Ovary (tissue), 9 donors: ENCODE measurements around the gene TNPO3. TPM values are rescaled to one million over a fixed set of nuclear protein-coding genes. Genes with fewer than 3 reads are reported as not detected.

Experiments used
- DNase-seq, 5 donors: peaks; one replicate each; pipeline ENCODE4 v3.0.0-alpha.2; 2019 to 2020
- H3K27ac ChIP-seq, 2 donors: fragments of 200-600 bp; one replicate each; pipeline versions ENCODE4 v1.5.1 to v1.8.0; 2019 to 2022
- H3K27me3 ChIP-seq: fragments of 200-600 bp; one replicate; pipeline ENCODE4 v1.8.0; 2022
- H3K36me3 ChIP-seq: fragments of 200-600 bp; sonication (generic); one replicate; pipeline ENCODE4 v1.5.1; 2019
- H3K4me1 ChIP-seq: one replicate; pipeline ENCODE4 v1.8.1; 2013; ENCODE audit warnings: mild to moderate bottlenecking, moderate library complexity; ENCODE audit not compliant: insufficient read depth
- H3K4me3 ChIP-seq: fragments of 200-600 bp; sonication (generic); one replicate; pipeline ENCODE4 v1.5.1; 2017
- H3K9me3 ChIP-seq, 2 donors: fragments of 200-600 bp in 1 of 2; sonication (generic) in 1 of 2; one replicate each; pipeline versions ENCODE4 v1.5.1 to v1.8.1; 2013 to 2019; ENCODE audit warnings: mild to moderate bottlenecking in 1 of 2, moderate library complexity in 1 of 2
- CTCF ChIP-seq, 3 donors: fragments of 450-650 bp in 2 of 3; fragments of 200-600 bp in 1 of 3; IDR thresholded peaks; one replicate each; pipeline versions ENCODE4 v1.5.1 to v1.8.0; 2016 to 2022; ENCODE audit warnings: antibody characterized with exemption in 3 of 3, mild to moderate bottlenecking in 1 of 3
- EP300 ChIP-seq: sonication (generic); formaldehyde crosslinking; IDR thresholded peaks from one replicate; pipeline ENCODE4 v1.6.1; 2017; ENCODE audit warnings: antibody characterized with exemption
- POLR2A ChIP-seq: fragments of 450-650 bp; IDR thresholded peaks from one replicate; pipeline ENCODE4 v1.6.1; 2017; ENCODE audit warnings: antibody characterized with exemption, mild to moderate bottlenecking, moderate library complexity
- WGBS, 3 donors: extraction: QIAGEN DNeasy Blood & Tissue Kit in 1 of 3; methylation state at CpG; one replicate each; pipeline versions ENCODE4 v1.1.5 to v1.1.7; 2013 to 2017; 5-methylcytosine and 5-hydroxymethylcytosine counted together
- intact Hi-C, 4 donors: fragments of 100-400 bp; cut with DNase I; formaldehyde crosslinking; loops; one replicate each; pipeline versions ENCODE4 v1.11.0 to v1.15.1; 2022 to 2023
- polyA plus RNA-seq, 2 donors: library from polyadenylated mRNA; stranded (reverse); fragments of 200-250 nt in 1 of 2; fragments of 350-450 nt in 1 of 2; fragmentation: Illumina TruSeq in 1 of 2; extraction: RNeasy Lipid Tissue Mini Kit (QIAGEN cat#74804) in 1 of 2; gene quantifications; one replicate each; pipeline ENCODE4 v1.2.3, GENCODE V29; 2013 to 2014
- small RNA-seq: library from RNA; depleted of rRNA; stranded (forward); fragments of <200 nt; gene quantifications from one replicate; pipeline ENCODE3, GENCODE V24; 2016
- total RNA-seq, 7 donors: library from RNA; depleted of rRNA in 2 of 7; stranded (reverse); fragments of >200 nt in 2 of 7; fragmentation: NEBNext Ultra II Directional in 3 of 7; extraction: Animal tissue kit (Norgen Biotek cat#: 25700) in 3 of 7; gene quantifications; one replicate each; pipeline versions ENCODE4 v1.1.0 to v1.2.4, GENCODE V29; 2016 to 2023
- donor health status: DM: no; HTN: no; CAD: no; lungs with moderate emphysema.
- donor health status: DM: no; HTN: no; CAD: no.
- donor health status: Bipolar disorder and iron deficiency.
- donor health status: DM: yes; HTN: yes; CAD: no.
- donor health status: DM: no; HTN: no; CAD: no.
- donor health status: DM: yes; HTN: yes; CAD: no.

TNPO3 gene
- total and polyA plus RNA-seq, 9 donors: 18.6 to 40.1 (median 30.9) TPM

GRCh38 chr7:128904381-128905197 is 150.3 kb downstream of the TNPO3 start:
- 46 to 48% (median 47%) methylated on average over 8 of the region's 8 CpGs for WGBS, 3 donors
- no peak overlapping the region for H3K27ac ChIP-seq
- H3K36me3 ChIP-seq: no peaks in the 10 kb centered on the region
- intact Hi-C loops: loop anchor here in 3 of 4 donors (5.0 to 10.0 kb wide), 3 partner anchors 173 to 190 kb away; no protein-coding TSS in a partner anchor
- TF ChIP-seq CTCF (IDR thresholded peaks at IDR 0.05) (peak in 1 of 3 donors; percentile 11), POLR2A (no peak), EP300 (no peak)
- no peak overlapping the region for H3K4me3 ChIP-seq
- no peaks in the 10 kb centered on the region for H3K4me1 ChIP-seq
- no peaks in the 10 kb centered on the region for H3K9me3 ChIP-seq
- no peaks in the 10 kb centered on the region for H3K27me3 ChIP-seq
- no peak for DNase-seq

Small RNA genes within 50 kb of the gene (small RNA-seq; reads per million reads assigned to genes)
- gene RN7SL306P: not detected

Other genes with a start within 250 kb of the TNPO3 start
- gene FLNC, start 224.7 kb downstream of the TNPO3 start, total RNA-seq: 10 to 100 TPM in 6 of 7 donors, 1 to 10 TPM in 1; 8.0 to 51.2 (median 17.3) TPM
- gene FLNC, start 224.7 kb downstream of the TNPO3 start, polyA plus RNA-seq: 1 to 10 TPM; 6.5 to 6.8 TPM
- 100 to 1,000 TPM in 1 of 7 donors, 10 to 100 TPM in 6; 57.3 to 108 (median 85.0) TPM for gene ATP6V1F, start 192.3 kb downstream of the TNPO3 start, total RNA-seq
- 100 to 1,000 TPM in 1 of 2 donors, 10 to 100 TPM in 1; 98.2 to 128 TPM for gene ATP6V1F, start 192.3 kb downstream of the TNPO3 start, polyA plus RNA-seq
- gene KCP, start 144.4 kb downstream of the TNPO3 start, total RNA-seq: 1 to 10 TPM in 1 of 7 donors, under 1 TPM in 3, not detected in 3; 0.15 to 1.8 (median 0.21) TPM
- gene KCP, start 144.4 kb downstream of the TNPO3 start, polyA plus RNA-seq: under 1 TPM in 1 of 2 donors, not detected in 1; 0.05 TPM
- gene IRF5, start 117.2 kb downstream of the TNPO3 start, total RNA-seq: 1 to 10 TPM; 2.2 to 6.5 (median 3.1) TPM
- 1 to 10 TPM; 2.1 to 2.2 TPM for gene IRF5, start 117.2 kb downstream of the TNPO3 start, polyA plus RNA-seq
- 1 to 10 TPM; 1.7 to 6.5 (median 5.7) TPM for gene TSPAN33, start 89.6 kb upstream of the TNPO3 start, total RNA-seq
- gene TSPAN33, start 89.6 kb upstream of the TNPO3 start, polyA plus RNA-seq: 1 to 10 TPM; 8.9 to 9.3 TPM
- 10 to 100 TPM; 19.6 to 47.8 (median 36.9) TPM for gene SMO, start 133.5 kb upstream of the TNPO3 start, total RNA-seq
- gene SMO, start 133.5 kb upstream of the TNPO3 start, polyA plus RNA-seq: 10 to 100 TPM; 14.3 to 28.4 TPM
- 10 to 100 TPM; 12.6 to 25.8 (median 17.2) TPM for gene AHCYL2, start 169.9 kb upstream of the TNPO3 start, total RNA-seq
- gene AHCYL2, start 169.9 kb upstream of the TNPO3 start, polyA plus RNA-seq: 10 to 100 TPM in 1 of 2 donors, 1 to 10 TPM in 1; 8.7 to 19.3 TPM